ENCODE measurements around the gene FOSB.

FOSB gene

DNA sequence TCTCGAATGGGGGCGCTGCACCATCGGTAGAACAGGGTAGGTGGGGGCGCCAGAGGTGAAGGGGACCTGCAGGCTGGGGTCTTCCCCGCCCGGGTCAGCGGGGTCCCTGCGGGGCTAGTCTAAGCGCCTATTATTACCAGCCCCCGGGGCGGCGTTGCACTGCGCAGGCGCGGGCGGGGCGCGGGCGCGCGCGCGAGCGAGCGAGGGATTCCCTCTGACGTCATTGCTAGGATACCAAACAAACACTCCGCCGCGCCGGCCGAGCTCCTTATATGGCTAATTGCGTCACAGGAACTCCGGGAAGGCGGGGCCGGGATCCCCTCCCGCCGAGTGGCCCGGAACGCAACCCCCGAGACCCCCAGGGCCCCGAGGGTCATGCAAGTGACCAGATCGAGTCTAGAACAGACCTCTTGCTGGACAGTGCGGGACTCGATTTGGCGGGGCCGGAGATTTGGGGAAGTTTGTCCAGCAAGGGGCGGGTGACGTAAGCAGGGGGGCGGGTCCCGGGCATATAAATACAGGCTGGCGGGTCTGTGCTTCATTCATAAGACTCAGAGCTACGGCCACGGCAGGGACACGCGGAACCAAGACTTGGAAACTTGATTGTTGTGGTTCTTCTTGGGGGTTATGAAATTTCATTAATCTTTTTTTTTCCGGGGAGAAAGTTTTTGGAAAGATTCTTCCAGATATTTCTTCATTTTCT lies at the start of gene FOSB:
TSS of gene FOSB (plus strand) at position 541 of the 703 bp plus-strand sequence. CDS start 591 bp downstream, outside the sequence.
- DNase-seq (ENCODE audit: insufficient read length, low spot score) (peak; percentile 91), FAIRE-seq (no peak)
- TF ChIP-seq, protein P1, sequence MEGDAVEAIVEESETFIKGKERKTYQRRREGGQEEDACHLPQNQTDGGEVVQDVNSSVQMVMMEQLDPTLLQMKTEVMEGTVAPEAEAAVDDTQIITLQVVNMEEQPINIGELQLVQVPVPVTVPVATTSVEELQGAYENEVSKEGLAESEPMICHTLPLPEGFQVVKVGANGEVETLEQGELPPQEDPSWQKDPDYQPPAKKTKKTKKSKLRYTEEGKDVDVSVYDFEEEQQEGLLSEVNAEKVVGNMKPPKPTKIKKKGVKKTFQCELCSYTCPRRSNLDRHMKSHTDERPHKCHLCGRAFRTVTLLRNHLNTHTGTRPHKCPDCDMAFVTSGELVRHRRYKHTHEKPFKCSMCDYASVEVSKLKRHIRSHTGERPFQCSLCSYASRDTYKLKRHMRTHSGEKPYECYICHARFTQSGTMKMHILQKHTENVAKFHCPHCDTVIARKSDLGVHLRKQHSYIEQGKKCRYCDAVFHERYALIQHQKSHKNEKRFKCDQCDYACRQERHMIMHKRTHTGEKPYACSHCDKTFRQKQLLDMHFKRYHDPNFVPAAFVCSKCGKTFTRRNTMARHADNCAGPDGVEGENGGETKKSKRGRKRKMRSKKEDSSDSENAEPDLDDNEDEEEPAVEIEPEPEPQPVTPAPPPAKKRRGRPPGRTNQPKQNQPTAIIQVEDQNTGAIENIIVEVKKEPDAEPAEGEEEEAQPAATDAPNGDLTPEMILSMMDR (IDR thresholded peaks at IDR 0.05; ENCODE audit: insufficient read depth, missing control alignments): no peak

DNA sequence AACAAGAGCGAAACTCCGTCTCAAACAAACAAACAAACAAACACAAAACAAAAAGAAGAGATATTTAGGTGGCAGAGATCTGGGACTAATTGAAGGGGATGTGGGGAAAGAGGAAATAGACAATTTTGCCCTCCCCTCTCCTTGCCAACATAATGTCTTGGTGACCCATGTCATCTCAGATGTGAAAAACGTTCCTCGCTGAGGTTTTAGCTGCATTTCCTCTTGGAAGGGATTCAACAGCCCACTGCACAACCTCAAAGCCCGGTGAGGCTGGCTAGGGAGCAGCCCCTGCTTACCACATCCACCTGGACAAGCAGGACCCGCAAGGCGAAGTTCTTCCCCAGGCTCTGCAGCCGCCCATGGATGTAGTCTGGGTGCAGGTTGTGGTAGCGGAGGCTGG lies 49.0 kb upstream of the FOSB start:
- TF ChIP-seq, protein P1 (IDR thresholded peaks at IDR 0.05; ENCODE audit: insufficient read depth, missing control alignments): no peak
- FAIRE-seq (no peak), DNase-seq (ENCODE audit: insufficient read length, low spot score) (no peak)

DNA sequence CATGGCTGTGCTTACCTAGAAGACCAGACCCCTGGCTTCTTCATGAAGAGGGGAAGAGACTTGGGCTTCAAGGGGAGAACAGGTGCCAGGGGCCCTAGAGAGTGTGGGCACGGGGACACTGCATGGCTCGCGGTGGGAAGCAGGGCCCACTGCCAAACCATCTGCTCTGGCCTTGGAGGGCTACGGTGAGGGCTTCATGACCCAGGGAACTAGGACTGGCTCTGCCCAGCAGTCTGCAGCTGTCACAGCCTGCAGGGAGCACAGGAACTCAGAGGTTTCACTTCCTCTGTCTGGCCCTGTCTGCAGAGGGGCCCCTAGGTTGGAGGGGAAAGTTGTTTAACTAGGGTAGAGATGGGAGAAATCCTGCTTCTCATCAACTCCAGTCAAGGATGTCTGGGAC lies 48.4 kb upstream of the FOSB start:
- TF ChIP-seq, protein P1 (IDR thresholded peaks at IDR 0.05; ENCODE audit: insufficient read depth, missing control alignments): no peak
- DNase-seq (ENCODE audit: insufficient read length, low spot score): no peak
- no peak for FAIRE-seq

DNA sequence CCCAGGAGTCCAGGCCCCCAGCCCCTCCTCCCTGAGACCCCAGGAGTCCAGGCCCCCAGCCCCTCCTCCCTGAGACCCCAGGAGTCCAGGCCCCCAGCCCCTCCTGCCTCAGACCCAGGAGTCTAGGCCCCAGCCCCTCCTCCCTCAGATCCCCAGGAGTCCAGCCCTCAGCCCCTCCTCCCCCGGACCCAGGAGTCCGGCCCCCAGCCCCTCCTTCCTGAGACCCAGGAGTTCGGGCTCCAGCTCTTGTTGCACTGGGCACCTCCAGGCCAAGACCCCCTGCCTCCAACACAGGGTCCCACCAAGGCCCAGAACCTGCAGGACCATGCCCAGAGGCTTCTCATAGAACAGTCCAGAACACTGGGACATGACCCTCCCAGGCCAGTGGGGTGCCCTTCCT lies 47.9 kb upstream of the FOSB start:
- DNase-seq (ENCODE audit: insufficient read length, low spot score) (no peak), FAIRE-seq (no peak)
- TF ChIP-seq, protein P1 (IDR thresholded peaks at IDR 0.05; ENCODE audit: insufficient read depth, missing control alignments): no peak

DNA sequence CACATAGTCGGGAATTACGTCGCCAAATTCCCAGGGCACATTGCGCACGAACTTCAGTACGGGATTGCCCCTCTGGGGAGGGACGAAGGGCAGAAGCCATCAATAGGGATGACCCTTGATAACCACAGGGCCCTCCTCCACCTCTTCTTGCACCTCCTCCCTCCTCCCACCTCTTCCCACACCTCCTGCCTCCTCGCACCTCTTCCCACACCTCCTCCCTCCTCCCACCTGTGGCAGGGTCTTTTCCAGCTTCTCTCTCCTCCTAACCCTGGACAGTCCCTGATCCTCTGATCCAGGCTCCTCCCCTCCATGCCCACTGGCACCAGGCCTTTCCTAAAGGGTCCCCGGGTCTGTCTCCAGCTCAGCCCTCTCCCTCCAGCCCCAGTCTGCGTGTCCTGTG lies 47.4 kb upstream of the FOSB start:
- DNase-seq (ENCODE audit: insufficient read length, low spot score) (no peak), FAIRE-seq (no peak)
- TF ChIP-seq, protein P1 (IDR thresholded peaks at IDR 0.05; ENCODE audit: insufficient read depth, missing control alignments): no peak

DNA sequence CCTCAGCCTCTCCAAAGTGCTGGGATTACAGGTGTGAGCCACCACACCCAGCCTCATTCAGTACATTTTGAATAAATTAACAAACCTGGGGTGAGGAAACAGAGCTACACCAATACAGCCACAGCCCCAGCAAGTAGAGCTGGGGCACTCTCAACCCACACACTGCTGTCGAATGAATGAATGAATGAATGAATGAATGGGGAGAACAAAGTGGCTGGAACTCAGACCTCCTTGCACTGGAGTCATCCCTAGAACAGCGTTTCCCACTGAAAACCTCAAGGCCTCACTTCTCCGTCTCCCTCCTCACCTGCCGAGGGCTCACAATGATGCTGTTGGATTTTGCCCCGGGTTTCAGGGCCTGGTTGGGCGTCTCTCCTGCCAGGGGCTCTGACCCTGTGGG lies 46.9 kb upstream of the FOSB start:
- TF ChIP-seq, protein P1 (IDR thresholded peaks at IDR 0.05; ENCODE audit: insufficient read depth, missing control alignments): no peak
- DNase-seq (ENCODE audit: insufficient read length, low spot score): no peak
- no peak for FAIRE-seq

DNA sequence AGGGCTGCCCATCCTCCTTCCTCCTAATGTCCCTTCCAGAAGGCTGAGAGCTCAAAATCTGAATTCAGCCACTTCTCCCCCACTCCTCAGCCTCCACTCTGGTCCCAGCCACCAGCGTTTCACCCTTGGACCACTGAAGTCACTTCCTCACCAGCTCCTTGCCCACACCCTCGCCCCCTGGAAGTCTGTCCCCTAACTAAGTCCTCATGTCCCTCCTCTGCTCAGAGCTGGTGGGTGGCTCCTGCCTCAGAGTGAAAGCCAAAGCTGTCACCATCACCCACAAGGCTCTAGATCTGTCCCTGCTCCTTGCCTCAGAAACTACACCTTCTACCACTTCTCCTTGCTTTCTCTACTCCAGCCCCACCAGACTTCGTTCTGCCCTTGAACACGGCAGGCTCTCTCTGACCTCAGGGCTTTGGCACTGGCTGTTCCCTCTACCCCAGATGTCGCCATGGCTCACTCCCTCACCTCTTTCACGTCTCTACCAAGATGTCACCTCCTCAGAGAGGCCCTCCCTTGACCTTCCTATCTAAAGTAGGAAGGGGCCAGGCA lies 45.8 kb upstream of the FOSB start:
- FAIRE-seq (no peak), DNase-seq (ENCODE audit: insufficient read length, low spot score) (no peak)
- TF ChIP-seq, protein P1 (IDR thresholded peaks at IDR 0.05; ENCODE audit: insufficient read depth, missing control alignments): no peak
